Measurements from ENCODE around the gene HTR2C.

HTR2C gene

DNA sequence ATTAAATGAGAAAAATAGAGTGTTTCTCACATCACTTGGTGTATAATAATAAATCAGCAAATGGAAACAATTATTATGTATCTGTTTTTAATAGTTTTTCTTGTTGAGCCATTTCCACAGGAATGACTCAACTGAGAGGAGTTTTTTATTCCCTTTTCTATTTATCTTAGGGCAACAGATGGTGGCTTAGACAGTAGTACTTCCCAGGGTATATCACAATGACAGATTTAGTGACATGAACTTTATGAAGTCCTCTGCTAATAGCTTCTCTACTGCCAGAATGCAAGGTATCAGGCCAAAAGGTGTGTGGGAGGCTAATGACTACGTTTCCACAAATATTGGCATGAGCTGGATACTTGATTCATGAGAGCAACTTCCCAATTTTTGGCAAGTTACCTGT lies 126.7 kb downstream of the HTR2C start:
- no peak overlapping the region for H3K4me3 ChIP-seq (ENCODE audit: control insufficient read depth, low read depth, low read length)
- no peak for DNase-seq (ENCODE audit: low read depth)

DNA sequence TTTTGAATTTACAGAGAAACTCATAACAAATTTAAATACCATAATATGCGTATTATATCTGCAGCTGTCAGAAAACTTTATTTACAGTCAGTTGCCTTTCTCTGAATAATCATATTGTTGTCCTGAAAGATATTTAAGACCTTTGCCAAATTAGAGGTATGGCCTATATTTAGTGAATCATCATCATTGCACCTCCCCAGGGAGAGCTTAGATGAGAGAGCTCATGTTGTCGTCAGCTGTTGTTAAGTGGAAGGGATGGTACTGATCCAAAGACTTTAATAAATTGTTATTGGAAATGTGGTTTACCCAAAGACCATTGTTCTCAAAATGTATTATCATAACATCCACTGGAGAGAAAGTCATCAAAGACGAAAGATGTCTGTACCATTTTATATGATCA lies 128.6 kb downstream of the HTR2C start:
- TF ChIP-seq, protein P1, sequence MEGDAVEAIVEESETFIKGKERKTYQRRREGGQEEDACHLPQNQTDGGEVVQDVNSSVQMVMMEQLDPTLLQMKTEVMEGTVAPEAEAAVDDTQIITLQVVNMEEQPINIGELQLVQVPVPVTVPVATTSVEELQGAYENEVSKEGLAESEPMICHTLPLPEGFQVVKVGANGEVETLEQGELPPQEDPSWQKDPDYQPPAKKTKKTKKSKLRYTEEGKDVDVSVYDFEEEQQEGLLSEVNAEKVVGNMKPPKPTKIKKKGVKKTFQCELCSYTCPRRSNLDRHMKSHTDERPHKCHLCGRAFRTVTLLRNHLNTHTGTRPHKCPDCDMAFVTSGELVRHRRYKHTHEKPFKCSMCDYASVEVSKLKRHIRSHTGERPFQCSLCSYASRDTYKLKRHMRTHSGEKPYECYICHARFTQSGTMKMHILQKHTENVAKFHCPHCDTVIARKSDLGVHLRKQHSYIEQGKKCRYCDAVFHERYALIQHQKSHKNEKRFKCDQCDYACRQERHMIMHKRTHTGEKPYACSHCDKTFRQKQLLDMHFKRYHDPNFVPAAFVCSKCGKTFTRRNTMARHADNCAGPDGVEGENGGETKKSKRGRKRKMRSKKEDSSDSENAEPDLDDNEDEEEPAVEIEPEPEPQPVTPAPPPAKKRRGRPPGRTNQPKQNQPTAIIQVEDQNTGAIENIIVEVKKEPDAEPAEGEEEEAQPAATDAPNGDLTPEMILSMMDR (IDR thresholded peaks at IDR 0.05; ENCODE audit: control insufficient read depth, insufficient read depth, low read depth, low read length, missing control alignments), result no peak
- H3K4me3 ChIP-seq (ENCODE audit: control insufficient read depth, low read depth, low read length), result no peak overlapping the region
- no peak for DNase-seq (ENCODE audit: low read depth)

More for the DNA sequence above, 126.7 kb downstream of the HTR2C start:
- TF ChIP-seq, protein P1 (IDR thresholded peaks at IDR 0.05; ENCODE audit: control insufficient read depth, insufficient read depth, low read depth, low read length, missing control alignments), result no peak

DNA sequence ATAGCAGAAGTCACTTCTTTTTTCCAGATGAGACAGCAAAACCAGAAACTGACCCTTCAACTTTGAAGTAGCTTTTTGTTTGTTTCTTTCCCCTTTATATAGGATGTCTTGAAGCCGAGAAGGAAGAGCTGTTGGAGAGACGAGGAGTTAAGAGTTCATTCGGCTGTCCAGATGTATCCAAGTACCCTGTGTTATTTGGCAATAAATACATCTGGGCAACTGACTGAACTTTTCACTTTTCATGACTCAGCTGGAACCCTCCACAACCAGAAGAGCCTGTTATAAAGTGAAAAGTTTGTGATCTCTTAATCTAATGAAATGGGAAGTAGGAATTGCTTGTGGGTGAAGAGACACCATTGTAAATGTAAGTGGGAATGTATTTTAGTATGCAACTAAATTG lies 131.2 kb downstream of the HTR2C start:
- no peak for DNase-seq (ENCODE audit: low read depth)
- TF ChIP-seq, protein P1 (IDR thresholded peaks at IDR 0.05; ENCODE audit: control insufficient read depth, insufficient read depth, low read depth, low read length, missing control alignments), result no peak
- no peak overlapping the region for H3K4me3 ChIP-seq (ENCODE audit: control insufficient read depth, low read depth, low read length)

DNA sequence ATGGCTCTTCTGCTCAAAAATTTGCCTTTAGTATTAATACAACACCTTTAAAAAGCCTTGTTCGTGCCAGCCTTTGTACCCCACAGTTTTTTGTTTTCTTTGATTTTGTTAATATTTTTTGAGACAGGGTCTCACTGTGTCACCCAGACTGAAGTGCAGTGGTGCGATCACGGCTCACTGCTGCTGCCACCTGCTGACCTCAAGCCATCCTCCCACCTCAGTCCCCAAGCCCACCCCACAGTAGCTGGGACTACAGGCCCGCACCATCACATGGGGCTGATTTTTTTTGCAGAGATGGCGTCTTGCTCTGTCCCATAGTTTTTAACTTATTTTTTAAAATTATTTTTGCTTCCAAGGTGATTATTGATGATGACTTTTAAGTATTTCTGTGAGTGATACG lies 134.0 kb downstream of the HTR2C start:
- H3K4me3 ChIP-seq (ENCODE audit: control insufficient read depth, low read depth, low read length), result no peak overlapping the region
- no peak for DNase-seq (ENCODE audit: low read depth)
- TF ChIP-seq, protein P1 (IDR thresholded peaks at IDR 0.05; ENCODE audit: control insufficient read depth, insufficient read depth, low read depth, low read length, missing control alignments), result peak; percentile 30

DNA sequence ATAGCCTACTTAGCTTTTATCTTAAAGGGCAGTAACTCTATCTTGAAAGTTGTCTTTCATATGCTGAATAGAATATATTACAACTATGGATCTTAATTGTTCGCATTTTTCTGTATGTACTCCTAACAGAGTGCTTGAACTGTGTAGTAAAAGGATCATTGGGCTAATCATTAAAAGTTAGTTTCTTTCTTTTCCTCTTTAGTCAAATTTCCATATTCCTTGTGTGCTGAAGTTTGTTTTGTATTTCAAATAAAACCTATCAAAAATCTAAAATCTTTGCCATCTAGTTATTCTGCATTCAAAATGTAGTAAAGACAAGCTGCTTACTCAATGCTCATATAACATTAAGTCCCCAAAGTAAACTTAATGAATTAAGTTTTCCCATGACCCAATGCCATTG lies 182.7 kb downstream of the HTR2C start:
- H3K4me3 ChIP-seq (ENCODE audit: control insufficient read depth, low read depth, low read length), result no peak overlapping the region
- DNase-seq (ENCODE audit: low read depth), result no peak
- TF ChIP-seq, protein P1 (IDR thresholded peaks at IDR 0.05; ENCODE audit: control insufficient read depth, insufficient read depth, low read depth, low read length, missing control alignments), result no peak

DNA sequence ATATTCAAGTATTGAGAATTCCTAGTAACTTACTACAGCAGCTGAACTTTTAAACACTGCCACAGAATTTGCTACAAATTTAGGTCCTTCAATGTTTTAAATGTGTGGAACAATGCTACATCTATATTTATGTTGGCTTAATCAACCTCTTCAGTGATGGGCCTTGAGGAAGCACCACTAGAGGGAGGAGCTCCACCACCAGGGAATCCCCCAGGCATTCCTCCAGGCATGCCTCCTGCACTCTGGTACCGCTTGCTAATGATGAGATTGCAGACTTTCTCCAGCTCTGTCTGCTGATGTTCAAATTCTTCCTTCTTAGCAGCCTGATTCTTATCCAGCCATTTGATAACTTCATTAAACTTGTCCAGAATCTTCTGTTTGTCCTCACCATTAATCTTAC lies 190.8 kb downstream of the HTR2C start:
- DNase-seq (ENCODE audit: low read depth), result no peak
- TF ChIP-seq, protein P1 (IDR thresholded peaks at IDR 0.05; ENCODE audit: control insufficient read depth, insufficient read depth, low read depth, low read length, missing control alignments), result no peak
- no peak overlapping the region for H3K4me3 ChIP-seq (ENCODE audit: control insufficient read depth, low read depth, low read length)

DNA sequence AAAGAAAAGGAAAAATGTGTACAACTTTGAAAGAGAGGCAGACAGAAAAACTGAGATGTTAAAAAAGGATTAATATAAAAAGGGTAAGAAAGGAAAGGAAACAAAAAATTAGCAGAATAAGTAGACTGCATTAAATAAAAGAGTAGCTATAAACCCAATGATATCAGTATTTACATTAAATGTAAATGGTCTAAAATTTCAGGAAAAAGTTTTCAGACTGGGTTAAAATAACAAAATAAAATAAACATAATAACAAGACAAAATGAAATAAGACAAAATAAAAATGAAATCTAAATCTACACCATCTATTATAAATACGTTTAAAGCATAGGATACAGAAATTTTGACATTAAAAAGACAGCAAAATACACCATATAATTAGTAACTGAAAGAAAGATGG lies 199.0 kb downstream of the HTR2C start:
- TF ChIP-seq, protein P1 (IDR thresholded peaks at IDR 0.05; ENCODE audit: control insufficient read depth, insufficient read depth, low read depth, low read length, missing control alignments), result no peak
- DNase-seq (ENCODE audit: low read depth), result no peak
- no peak overlapping the region for H3K4me3 ChIP-seq (ENCODE audit: control insufficient read depth, low read depth, low read length)
